Panc1 (cell line): ENCODE measurements around the gene ZBED1. TPM values are rescaled to one million over a fixed set of nuclear protein-coding genes. Genes with fewer than 3 reads are reported as not detected.
"Not testable (repeated sequence)": the region's sequence is repeated elsewhere in the genome, so short reads cannot be mapped to it uniquely, and the experiment has no call there.

ENCODE experiments used
- ATAC-seq: fragments of 200-7000 bp; cut with Tn5 transposase; 2 replicates; pipeline ENCODE4 v1.9.1; 2020; ENCODE audit warnings: mild to moderate bottlenecking, moderate library complexity
- BruUV-seq: library from RNA; stranded (reverse); fragments of 400-500 nt; replicated peaks from 2 replicates; lab custom pipeline; 2021; lab: Mats Ljungman, UMichigan
- CTCF ChIA-PET: fragments of 300-600 bp; sonication (Branson Sonifier 250); formaldehyde crosslinking; loops from one replicate; lab custom pipeline; 2022; ENCODE audit warnings: antibody characterized with exemption; lab: Charles Lee
- POLR2A ChIA-PET: fragments of 300-600 bp; sonication (Branson Sonifier 250); formaldehyde crosslinking; loops from one replicate; lab custom pipeline; 2022; ENCODE audit warnings: antibody characterized with exemption; lab: Charles Lee
- DNase-seq: peaks from one replicate; pipeline ENCODE4 v3.0.0-alpha.2; 2010; ENCODE audit warnings: low read depth, low spot score
- H3K27ac ChIP-seq: 2 replicates; pipeline ENCODE4 v1.5.1; 2011; ENCODE audit warnings: mild to moderate bottlenecking, low read length, inconsistent platforms
- H3K27me3 ChIP-seq: fragments of 200-500 bp; sonication (Bioruptor generic); 2 replicates; pipeline ENCODE4 v1.6.0; 2014; ENCODE audit warnings: low read length, inconsistent platforms; ENCODE audit not compliant: control insufficient read depth, insufficient read depth
- H3K36me3 ChIP-seq: fragments of 200-500 bp; sonication (Bioruptor generic); 2 replicates; pipeline ENCODE4 v1.5.1; 2014; ENCODE audit warnings: inconsistent platforms, mild to moderate bottlenecking, low read length, moderate library complexity; ENCODE audit not compliant: control insufficient read depth, insufficient read depth
- H3K4me1 ChIP-seq: 2 replicates; pipeline ENCODE4 v1.5.1; 2011; ENCODE audit warnings: inconsistent platforms, mild to moderate bottlenecking, low read length, moderate library complexity; ENCODE audit not compliant: control insufficient read depth, insufficient read depth
- H3K4me3 ChIP-seq, 2 experiments: 2 replicates each; pipeline ENCODE4 v1.5.1; 2011 to 2012; ENCODE audit warnings: low read depth in 2 of 2, low read length in 2 of 2, mild to moderate bottlenecking in 2 of 2, inconsistent platforms in 1 of 2, moderate library complexity in 1 of 2
- H3K9me3 ChIP-seq: fragments of 200-500 bp; sonication (Bioruptor generic); 2 replicates; pipeline ENCODE4 v1.5.1; 2014; ENCODE audit warnings: low read depth, mild to moderate bottlenecking, inconsistent platforms, low read length, moderate library complexity; ENCODE audit not compliant: control insufficient read depth, insufficient read depth
- CTCF ChIP-seq: fragments of 450-650 bp; IDR thresholded peaks from 2 replicates; pipeline ENCODE4 v1.5.1; 2017; ENCODE audit warnings: mild to moderate bottlenecking
- POLR2AphosphoS5 ChIP-seq: IDR thresholded peaks from 2 replicates; pipeline ENCODE4 v1.6.1; 2012; ENCODE audit warnings: mild to moderate bottlenecking, low read depth, low read length, moderate library complexity
- SIN3A ChIP-seq: IDR thresholded peaks from 2 replicates; pipeline ENCODE4 v1.6.1; 2012; ENCODE audit warnings: low read depth, mild to moderate bottlenecking, low read length, moderate library complexity, borderline replicate concordance; ENCODE audit not compliant: insufficient read depth
- TCF7L2 ChIP-seq: IDR thresholded peaks from 2 replicates; pipeline ENCODE4 v1.6.1; 2011; ENCODE audit warnings: mild to moderate bottlenecking, low read depth, low read length, inconsistent platforms
- in situ Hi-C: cut with HindIII; loops from 2 replicates; pipeline ENCODE4 v1.10.0; 2016; ENCODE audit warnings: low sequenced_read_pairs, low pct_unique_long_range_greater_than_20kb
- intact Hi-C: fragments of 100-400 bp; cut with micrococcal nuclease; formaldehyde crosslinking; loops from one replicate; pipeline ENCODE4 v1.10.0; 2022; ENCODE audit not compliant: unreplicated experiment
- total RNA-seq: library from RNA; stranded (reverse); gene quantifications from one replicate; pipeline ENCODE4 v1.2.1, GENCODE V29; 2021; ENCODE audit not compliant: unreplicated experiment
- TF ChIP-seq, protein P1 (sequence below), 2 experiments: IDR thresholded peaks; 2 replicates each; pipeline ENCODE4 v1.6.1; 2011 to 2012; ENCODE audit warnings: low read depth in 2 of 2, control low read depth in 1 of 2, low read length in 1 of 2, mild to moderate bottlenecking in 1 of 2, moderate library complexity in 1 of 2; ENCODE audit not compliant: insufficient read depth in 1 of 2

The ZBED1 gene
- total RNA-seq, 1 experiment from 2014 or later = 23.9 TPM

GRCh38 chrX:2520539-2520938 is 19.8 kb upstream of the ZBED1 start:
- Histone ChIP-seq H3K36me3 (no peaks in the 10 kb centered on the region), H3K9me3 (no peaks in the 10 kb centered on the region), H3K27me3 (no peaks in the 10 kb centered on the region), H3K4me1 (no peaks in the 10 kb centered on the region), H3K4me3 (no peak overlapping the region), H3K27ac (no peak overlapping the region)
- ATAC-seq (no peak), DNase-seq (no peak)
- ChIA-PET POLR2A (no interaction called here), CTCF (no interaction called here)
- no peak for TF ChIP-seq POLR2AphosphoS5
- no peak for TF ChIP-seq CTCF
- TF ChIP-seq, protein P1, sequence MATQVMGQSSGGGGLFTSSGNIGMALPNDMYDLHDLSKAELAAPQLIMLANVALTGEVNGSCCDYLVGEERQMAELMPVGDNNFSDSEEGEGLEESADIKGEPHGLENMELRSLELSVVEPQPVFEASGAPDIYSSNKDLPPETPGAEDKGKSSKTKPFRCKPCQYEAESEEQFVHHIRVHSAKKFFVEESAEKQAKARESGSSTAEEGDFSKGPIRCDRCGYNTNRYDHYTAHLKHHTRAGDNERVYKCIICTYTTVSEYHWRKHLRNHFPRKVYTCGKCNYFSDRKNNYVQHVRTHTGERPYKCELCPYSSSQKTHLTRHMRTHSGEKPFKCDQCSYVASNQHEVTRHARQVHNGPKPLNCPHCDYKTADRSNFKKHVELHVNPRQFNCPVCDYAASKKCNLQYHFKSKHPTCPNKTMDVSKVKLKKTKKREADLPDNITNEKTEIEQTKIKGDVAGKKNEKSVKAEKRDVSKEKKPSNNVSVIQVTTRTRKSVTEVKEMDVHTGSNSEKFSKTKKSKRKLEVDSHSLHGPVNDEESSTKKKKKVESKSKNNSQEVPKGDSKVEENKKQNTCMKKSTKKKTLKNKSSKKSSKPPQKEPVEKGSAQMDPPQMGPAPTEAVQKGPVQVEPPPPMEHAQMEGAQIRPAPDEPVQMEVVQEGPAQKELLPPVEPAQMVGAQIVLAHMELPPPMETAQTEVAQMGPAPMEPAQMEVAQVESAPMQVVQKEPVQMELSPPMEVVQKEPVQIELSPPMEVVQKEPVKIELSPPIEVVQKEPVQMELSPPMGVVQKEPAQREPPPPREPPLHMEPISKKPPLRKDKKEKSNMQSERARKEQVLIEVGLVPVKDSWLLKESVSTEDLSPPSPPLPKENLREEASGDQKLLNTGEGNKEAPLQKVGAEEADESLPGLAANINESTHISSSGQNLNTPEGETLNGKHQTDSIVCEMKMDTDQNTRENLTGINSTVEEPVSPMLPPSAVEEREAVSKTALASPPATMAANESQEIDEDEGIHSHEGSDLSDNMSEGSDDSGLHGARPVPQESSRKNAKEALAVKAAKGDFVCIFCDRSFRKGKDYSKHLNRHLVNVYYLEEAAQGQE (IDR thresholded peaks at IDR 0.05; ENCODE audit: insufficient read depth in 1 of 2, low read depth in 2 of 2, low read length in 1 of 2) = no peak
- no peak for TF ChIP-seq SIN3A
- TF ChIP-seq TCF7L2 = no peak
- in situ Hi-C loops (no loop called here), intact Hi-C loops (no loop called here)
- BruUV-seq = no TSS peak

DNA sequence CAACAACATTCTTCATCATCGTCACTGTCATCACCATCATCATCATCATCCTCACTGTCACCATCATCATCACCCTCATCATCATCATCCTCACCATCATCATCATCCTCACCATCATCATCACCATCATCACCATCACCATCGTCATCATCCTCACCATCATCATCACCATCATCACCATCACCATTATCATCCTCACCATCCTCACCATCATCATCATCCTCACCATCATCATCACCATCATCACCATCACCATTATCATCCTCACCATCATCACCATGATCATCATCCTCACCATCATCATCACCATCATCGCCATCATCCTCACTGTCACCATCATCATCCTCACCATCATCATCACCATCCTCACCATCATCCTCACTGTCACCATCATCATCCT is 18.9 kb upstream of the ZBED1 start:
- intact Hi-C loops, CTCF ChIA-PET, in situ Hi-C loops, H3K4me1 ChIP-seq, ATAC-seq, H3K4me3 ChIP-seq, H3K36me3 ChIP-seq, H3K27ac ChIP-seq, H3K27me3 ChIP-seq, BruUV-seq, POLR2A ChIA-PET, DNase-seq, H3K9me3 ChIP-seq: not testable (repeated sequence)

DNA sequence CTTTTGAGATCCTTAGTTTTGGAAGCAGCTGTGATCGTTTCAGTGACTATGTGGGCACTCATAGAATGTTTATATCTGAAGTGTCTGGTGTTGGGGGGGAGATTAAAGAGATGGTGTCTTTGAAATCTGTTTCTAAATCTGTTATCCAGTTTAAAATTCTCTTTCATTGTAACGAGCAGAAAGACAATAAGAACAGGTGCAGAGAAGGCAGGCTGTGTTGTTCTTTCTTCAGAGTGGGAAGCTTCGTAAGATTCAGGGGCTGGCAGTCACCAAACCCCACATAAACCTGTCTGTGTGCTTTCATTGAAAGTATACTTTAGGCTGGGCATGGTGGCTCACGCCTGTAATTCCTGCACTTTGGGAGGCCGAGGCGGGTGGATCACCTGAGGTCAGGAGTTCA is 16.3 kb upstream of the ZBED1 start:
- CTCF ChIA-PET = no interaction called here
- in situ Hi-C loops = no loop called here

More for the DNA sequence above, 16.3 kb upstream of the ZBED1 start:
- POLR2A ChIA-PET = no interaction called here
- Histone ChIP-seq H3K4me1 (no peaks in the 10 kb centered on the region), H3K27me3 (no peaks in the 10 kb centered on the region), H3K9me3 (no peaks in the 10 kb centered on the region), H3K36me3 (no peaks in the 10 kb centered on the region), H3K27ac (no peak overlapping the region), H3K4me3 (no peak overlapping the region)
- DNase-seq (no peak), ATAC-seq (no peak)
- intact Hi-C loops = no loop called here
- no TSS peak for BruUV-seq
- TF ChIP-seq SIN3A (no peak), POLR2AphosphoS5 (no peak), TCF7L2 (no peak), CTCF (no peak)
- TF ChIP-seq, protein P1 (IDR thresholded peaks at IDR 0.05; ENCODE audit: insufficient read depth in 1 of 2, low read depth in 2 of 2, low read length in 1 of 2) = no peak
